Measurements from ENCODE around the gene PSPC1.

The PSPC1 gene

DNA sequence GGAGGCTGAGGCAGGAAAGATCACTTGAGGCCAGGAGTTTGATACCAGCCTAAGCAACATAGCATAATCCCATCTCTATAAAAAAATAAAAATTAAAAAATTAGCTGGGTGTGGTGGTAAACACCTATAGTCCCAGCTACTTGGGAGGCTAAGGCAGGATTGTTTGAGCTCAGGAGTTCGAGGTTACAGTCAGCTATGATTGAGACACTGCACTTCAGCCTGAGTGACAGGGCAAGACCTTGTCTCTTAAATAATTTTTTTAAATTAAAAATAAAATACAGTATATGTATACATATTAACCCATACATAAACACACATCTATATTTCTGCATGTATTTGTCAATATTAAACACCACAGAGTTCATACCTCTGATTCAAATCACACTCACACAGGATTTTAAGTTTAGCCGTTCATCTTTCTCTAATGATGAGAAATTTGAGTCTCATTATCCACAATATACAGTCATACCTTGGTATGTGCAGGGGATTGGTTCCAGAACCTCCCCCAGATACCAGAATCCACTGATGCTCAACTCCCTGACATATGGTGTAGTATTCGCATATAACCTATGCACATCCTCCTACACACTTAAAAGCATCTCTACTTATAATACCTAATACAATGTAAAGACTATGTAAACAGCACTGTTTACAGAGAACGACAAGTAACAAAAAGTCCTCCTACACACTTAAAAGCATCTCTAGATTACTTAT lies 44.7 kb downstream of the PSPC1 start:
- TF ChIP-seq, protein P1, sequence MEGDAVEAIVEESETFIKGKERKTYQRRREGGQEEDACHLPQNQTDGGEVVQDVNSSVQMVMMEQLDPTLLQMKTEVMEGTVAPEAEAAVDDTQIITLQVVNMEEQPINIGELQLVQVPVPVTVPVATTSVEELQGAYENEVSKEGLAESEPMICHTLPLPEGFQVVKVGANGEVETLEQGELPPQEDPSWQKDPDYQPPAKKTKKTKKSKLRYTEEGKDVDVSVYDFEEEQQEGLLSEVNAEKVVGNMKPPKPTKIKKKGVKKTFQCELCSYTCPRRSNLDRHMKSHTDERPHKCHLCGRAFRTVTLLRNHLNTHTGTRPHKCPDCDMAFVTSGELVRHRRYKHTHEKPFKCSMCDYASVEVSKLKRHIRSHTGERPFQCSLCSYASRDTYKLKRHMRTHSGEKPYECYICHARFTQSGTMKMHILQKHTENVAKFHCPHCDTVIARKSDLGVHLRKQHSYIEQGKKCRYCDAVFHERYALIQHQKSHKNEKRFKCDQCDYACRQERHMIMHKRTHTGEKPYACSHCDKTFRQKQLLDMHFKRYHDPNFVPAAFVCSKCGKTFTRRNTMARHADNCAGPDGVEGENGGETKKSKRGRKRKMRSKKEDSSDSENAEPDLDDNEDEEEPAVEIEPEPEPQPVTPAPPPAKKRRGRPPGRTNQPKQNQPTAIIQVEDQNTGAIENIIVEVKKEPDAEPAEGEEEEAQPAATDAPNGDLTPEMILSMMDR (IDR thresholded peaks at IDR 0.05), result no peak

DNA sequence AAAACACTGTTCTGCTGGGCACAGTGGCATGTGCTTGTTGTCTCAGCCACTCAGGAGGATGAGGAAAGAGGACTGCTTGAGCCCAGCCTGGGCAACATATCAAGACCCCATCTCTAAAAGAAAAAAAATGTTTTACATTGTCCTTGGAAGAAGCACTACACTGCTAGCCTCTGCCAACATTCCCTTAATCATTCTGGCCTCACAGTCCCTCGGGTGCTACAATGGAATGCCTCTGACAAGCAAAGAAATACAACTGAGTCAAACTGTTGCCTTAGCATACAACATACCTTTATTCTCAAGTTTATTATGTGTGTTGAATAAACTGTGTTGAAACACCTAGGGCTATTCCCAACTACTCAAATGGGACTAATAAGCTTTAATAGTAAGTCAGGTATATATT lies 56.1 kb downstream of the PSPC1 start:
- TF ChIP-seq, protein P1 (IDR thresholded peaks at IDR 0.05), result no peak

DNA sequence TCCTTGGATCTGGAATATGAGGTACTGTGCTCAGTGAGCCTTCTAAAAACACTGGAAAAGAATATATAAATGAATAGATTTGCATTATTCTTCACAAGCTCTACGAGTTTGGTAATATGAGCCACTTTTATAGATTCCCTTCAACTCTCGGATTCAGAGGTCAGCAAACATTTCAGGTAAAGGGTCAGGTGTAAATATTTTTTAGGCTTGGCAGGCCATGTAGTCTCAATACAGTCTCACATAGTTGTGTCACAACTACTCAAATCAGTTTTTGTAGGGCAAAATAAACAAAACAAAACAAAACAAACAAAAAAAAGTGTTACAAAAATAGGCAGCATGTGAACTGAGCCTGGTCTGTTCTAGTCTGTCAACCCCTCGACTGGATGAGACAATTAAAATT lies 57.4 kb downstream of the PSPC1 start:
- TF ChIP-seq, protein P1 (IDR thresholded peaks at IDR 0.05), result no peak

DNA sequence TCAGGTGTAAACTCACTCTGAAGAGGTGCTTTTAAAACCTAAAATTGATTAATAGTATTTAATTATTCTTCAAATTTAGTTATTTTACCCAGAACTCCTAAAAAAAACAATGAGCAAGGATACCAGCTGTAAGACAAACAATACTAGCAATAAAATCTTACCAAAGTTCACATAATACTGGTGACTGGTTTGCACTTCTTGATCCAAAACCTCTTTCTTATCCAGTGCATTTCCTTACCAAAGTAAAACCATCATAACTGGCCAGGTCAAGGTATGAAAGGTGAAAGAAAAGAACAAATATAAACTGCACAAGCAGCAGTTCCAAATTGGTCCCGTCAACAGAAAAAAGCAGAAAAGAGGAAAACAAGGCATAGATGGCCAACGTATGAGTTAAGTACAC lies 62.7 kb downstream of the PSPC1 start:
- TF ChIP-seq, protein P1 (IDR thresholded peaks at IDR 0.05), result no peak

DNA sequence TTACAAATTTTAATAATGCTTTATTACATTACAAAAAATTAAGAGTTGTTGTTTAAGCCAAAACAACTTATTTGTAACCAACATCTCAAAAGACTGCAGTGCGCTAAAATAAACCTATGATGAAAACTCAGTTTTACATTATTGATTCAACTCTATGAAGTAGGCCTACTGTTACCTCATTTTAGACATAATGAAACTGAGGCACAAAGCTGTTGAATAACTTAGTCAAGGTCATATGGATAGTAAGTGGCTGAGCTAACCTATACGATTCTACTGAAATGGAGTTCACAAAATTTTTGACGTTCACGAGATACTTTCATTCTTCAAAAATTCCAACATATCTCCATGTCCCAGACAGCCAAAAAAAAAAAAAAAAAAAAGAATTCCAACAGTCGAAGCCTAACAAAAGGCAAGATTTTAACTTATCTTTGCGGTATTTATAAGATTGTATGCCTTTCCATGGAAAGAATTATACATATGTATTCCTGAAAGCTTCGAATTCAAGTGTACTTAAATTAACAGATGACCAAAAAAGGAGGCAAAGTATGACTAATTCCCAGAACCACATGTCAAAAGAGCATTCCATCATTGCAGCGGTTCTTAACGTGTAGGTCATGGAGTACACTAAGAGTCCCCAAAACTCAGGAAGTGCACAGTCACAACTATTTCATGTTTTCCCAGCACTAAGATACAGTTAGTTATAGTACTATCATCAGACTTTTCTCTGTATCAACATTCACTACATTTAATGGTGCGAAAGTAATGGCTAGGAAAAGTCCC lies 69.4 kb downstream of the PSPC1 start:
- TF ChIP-seq, protein P1 (IDR thresholded peaks at IDR 0.05), result no peak

DNA sequence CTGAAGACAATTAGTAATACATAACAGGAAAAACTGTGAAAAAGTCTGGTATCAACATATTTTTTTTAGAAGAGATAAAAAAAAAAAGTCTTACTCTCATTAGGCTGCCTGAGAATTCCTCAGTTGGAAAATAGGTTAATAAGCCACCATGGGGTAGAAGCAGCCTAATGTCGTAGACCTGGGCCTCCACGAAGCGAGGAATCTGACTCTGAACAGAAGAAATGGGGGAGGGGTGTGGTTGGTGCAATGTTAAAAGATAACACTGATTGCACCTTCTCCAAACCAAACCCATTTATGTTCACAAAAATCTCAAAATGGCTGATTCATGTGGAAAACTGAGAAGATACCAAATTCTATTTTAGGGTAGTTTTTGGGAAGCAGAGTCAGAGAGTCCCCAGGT lies 86.9 kb downstream of the PSPC1 start:
- TF ChIP-seq, protein P1 (IDR thresholded peaks at IDR 0.05), result no peak

DNA sequence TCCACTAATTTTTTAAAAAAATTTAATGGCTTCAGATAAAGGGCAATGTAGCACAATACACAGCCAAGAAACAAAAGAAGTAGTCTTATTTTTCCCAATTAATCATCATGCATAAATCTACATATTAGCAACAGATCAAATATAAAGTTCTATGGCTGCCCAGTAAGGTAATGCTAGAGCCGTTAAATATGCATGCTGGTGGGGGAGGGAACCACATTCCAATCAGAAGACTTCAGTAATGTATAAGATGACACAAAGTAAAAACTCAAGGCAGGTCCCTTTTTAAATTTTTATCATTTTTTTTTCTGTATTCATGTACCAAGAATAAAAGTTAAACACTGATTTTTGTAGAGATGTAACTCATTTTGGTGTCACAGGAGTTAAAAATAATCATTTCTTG lies 87.3 kb downstream of the PSPC1 start:
- TF ChIP-seq, protein P1 (IDR thresholded peaks at IDR 0.05), result no peak

All from LNCAP (cell line).